PC-9 (cell line): ENCODE results near the gene SLC47A1.

ENCODE experiments used
- CTCF ChIP-seq: fragments of 200-600 bp; sonication (generic); conservative IDR thresholded peaks from 2 replicates; pipeline ENCODE4 v1.6.1; 2017; ENCODE audit warnings: mixed run types, antibody characterized with exemption, mild to moderate bottlenecking, moderate library complexity
- EZH2 ChIP-seq: fragments of 200-600 bp; sonication (generic); IDR thresholded peaks from 2 replicates; pipeline ENCODE4 v1.8.0; 2017; ENCODE audit warnings: antibody characterized with exemption, low read depth

DNA sequence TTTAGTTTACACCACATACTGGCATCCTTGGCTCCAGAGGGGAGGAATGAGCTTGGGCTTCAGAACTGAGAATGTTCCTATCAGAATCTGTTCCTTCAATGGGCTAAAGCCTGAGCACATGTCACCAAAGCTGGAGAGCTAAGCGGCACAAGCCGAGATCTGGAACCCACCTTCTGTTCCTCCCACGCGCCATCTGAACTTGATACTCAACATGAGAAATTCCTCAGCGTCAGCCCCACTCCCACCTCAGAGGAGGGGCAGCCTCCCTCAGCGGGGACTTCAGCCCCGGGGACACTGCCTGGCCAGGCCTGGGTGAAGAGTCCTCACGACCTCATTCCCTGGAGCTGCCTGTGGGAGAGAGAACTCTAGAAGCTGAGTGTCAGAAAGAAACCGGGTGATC, 22.8 kb upstream of the SLC47A1 start:
- TF ChIP-seq CTCF, result no peak
- TF ChIP-seq EZH2, result no peak
